LoVo (cell line): ENCODE results near the gene CLEC18C.
"Not testable (repeated sequence)": the region's sequence is repeated elsewhere in the genome, so short reads cannot be mapped to it uniquely, and the experiment has no call there.

Source experiments
- DNase-seq: peaks from one replicate; pipeline ENCODE4 v3.0.0-alpha.2; 2016; ENCODE audit warnings: low spot score

Gene CLEC18C

DNA sequence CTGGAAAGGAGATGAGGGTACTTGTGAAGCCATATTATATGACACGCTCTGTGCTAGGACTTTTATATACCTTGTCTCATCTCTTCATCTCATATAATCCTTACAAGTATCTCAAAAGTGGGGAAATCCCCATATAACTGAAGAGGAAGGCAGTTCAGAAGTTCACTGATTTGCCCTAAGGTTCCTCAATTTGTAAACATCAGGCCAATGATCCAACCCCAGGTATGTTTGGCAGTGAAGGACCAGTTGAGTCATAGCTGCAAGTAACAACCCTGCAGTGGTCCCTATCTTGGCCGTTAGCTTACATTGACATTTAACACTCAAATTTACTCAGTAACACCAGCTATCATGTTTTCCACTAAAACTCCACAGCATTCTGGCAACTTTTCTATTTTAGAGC is 45.0 kb downstream of the CLEC18C start:
- DNase-seq = not testable (repeated sequence)

- not testable (repeated sequence) for DNase-seq
Measured at GRCh38 chr16:70222574-70222973, 49.0 kb downstream of the CLEC18C start.

DNA sequence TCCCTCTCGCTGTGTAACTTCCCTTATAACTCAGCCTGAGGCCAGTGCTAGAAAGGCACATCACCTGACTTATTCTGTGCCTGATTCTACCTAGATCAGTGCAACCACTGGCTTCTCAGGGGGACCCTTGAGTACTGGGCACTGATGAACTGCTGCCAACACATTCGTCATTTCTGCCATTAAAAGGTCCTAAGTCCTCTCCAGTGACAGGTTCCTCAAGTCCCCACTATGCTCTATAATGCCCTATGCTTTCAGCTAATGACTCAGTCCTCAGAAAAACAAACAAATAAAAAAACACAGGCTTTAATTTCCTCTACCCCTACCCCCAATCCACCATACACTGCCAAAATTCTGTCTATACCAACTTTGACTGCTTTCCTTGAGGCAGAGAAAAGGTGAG is 49.6 kb downstream of the CLEC18C start:
- not testable (repeated sequence) for DNase-seq

DNA sequence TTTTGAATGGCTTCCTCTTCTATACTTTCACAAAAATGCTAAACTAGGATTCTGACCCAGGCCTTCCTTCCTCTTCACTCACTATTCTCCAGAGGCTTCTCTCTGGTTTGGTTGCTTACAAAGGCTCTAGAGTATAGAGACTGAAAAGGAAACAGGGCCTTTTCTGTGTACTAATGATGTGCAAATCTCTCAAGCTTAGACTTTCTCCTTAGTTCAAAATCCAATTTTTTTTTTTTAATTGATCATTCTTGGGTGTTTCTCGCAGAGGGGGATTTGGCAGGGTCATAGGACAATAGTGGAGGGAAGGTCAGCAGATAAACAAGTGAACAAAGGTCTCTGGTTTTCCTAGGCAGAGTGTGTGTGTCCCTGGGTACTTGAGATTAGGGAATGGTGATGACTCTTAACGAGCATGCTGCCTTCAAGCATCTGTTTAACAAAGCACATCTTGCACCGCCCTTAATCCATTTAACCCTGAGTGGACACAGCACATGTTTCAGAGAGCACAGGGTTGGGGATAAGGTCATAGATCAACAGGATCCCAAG is 50.5 kb downstream of the CLEC18C start:
- DNase-seq = not testable (repeated sequence)

- not testable (repeated sequence) for DNase-seq
Measured at GRCh38 chr16:70224645-70225044, 51.1 kb downstream of the CLEC18C start.

- DNase-seq = not testable (repeated sequence)
Measured at GRCh38 chr16:70225430-70225829, 51.8 kb downstream of the CLEC18C start.

- DNase-seq = not testable (repeated sequence)
Measured at GRCh38 chr16:70226024-70226423, 52.4 kb downstream of the CLEC18C start.

DNA sequence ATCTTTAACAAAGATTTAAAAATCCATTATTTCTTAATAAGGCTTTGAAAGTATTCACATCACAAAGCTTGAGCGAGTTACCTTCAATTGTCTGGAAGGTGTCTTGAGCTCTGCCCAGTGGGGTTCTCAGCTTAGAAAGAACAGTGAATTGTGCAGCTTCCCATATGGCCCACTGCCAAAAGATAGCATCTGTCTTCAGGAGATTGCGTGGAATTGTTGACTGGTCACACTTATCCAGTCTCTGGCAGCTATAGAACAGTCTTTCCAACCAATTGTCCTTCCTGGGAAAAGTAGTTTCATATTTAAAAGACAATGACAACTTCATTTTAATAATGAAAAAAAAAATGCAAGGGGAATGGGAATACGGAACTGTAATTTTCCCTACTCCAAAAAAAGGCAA is 58.2 kb downstream of the CLEC18C start:
- not testable (repeated sequence) for DNase-seq
